Stimulated activated CD4-positive, alpha-beta T cell treated with anti-CD3 and anti-CD28 coated beads, TNF-alpha, amount 100 ng/mL, for 24 hours (primary cell): ENCODE measurements around the gene COL23A1.

ENCODE experiments used
- DNase-seq, 3 experiments: peaks; one replicate each; pipeline ENCODE4 v3.0.0-alpha.2; 2020; ENCODE audit warnings: low read depth in 3 of 3

The COL23A1 gene

DNA sequence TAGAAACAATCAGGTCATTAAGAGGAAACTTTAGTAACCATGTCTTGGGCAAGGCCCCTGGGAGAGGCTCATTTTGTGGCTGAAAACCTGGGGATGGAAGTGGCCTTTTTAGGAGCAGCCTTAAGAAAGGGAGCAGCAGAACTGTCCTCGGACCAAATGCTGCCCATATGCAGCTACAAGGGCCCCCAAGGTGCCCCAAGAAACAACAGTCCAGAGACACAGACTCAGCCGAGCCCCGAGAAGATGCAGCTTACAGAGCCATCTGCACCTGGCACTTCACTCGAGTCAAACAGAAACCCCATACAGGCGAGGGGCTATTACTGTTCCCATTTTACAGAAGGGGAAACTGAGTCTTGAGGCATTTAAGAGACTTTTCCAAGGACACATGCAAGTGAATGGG is 58.0 kb downstream of the COL23A1 start:
- DNase-seq: no peak

DNA sequence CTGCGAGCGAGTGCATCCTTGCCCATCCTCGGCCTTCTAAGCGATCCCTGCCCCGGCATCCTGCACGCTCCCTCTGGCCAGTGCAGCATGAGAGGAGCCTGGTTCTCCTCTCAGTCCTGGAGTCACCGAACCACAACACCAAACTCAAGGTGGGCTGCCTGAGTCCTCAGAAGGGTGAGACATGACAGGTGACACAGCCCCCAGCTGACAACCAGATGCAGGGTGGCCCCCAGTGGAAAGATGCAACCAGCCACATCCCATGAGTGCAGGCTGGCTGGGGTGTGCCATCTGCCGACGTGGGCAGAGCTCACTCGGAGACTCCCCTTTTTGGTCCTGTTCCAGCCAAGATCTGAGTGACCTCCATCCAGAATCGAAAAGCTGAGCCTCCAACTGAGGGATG is 58.4 kb downstream of the COL23A1 start:
- DNase-seq: no peak

DNA sequence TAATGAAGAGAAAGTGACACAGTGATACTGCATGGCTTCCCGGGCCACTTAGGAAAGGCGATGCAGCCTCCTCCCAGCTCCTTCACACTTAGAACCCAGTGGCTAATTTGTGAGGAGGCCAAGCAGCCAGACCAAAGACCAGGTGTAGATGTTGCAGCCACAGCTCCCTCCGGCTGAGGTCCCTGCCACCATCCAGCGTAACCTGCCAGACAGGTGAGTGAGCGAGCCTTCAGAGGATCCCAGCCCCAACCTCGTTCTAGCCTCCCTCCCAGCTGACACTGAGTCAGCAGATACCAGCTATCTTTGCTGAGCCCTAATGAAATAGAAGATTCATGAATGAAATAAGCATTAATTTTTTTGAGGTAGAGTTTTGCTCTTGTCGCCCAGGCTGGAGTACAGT is 59.7 kb downstream of the COL23A1 start:
- DNase-seq: no peak

DNA sequence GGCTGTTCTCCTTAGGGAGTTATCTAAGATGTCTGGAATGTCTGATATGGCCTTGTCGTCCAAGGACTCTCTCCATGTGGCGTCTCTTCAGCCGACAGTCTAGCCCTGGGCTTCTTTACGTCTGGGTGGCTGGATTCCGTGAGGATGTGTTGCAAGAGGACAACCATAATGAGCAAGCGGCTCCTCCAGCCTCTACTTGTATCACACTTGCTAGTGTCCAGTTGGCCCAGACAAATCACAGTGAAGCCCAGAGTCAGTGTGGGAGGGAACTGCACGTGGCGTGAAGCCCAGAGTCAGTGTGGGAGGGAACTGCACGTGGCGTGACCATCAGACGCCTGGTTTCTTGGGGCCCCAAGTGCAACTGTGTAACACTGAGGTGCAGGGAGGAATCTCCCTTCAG is 61.1 kb downstream of the COL23A1 start:
- DNase-seq: no peak

DNA sequence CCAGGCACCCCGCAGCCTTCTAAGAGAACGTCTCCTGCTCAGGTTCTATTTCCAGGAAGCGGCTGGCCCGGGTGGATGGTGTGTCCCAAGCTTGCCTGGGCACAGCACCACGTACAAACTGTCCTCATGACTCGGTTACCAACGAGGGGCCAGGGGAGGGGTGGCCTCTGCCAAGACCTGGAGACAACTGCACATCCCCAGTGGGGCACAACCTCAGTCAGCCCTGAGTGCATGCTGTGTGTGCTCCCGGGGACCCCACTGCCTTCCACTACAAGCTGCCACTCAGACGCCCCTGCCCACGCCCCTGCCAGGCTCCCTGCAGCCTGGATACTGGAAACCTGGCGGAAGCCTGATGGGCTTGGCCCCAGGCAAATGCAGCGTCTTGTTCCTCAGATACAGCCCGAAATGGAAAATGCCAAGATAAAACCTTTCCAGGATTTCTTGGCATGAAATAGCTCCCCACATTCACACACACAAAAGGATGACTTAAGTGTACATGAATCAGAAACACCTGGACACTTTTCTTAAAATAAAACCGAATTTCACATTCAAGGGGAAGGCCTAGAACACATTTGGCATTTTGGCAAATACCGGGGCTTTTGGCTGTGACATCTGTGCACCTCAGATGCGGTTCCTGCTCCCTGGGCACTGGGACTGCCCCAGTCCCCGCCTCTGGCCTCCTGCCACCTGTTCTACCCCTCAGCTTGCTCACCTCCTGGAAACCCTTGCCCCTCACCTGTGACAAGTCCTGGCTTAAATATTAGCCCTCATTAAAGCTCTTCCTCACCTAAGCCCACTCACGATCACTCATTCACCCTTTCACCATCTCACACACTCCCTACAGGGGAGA is 62.5 kb downstream of the COL23A1 start:
- DNase-seq: no peak

DNA sequence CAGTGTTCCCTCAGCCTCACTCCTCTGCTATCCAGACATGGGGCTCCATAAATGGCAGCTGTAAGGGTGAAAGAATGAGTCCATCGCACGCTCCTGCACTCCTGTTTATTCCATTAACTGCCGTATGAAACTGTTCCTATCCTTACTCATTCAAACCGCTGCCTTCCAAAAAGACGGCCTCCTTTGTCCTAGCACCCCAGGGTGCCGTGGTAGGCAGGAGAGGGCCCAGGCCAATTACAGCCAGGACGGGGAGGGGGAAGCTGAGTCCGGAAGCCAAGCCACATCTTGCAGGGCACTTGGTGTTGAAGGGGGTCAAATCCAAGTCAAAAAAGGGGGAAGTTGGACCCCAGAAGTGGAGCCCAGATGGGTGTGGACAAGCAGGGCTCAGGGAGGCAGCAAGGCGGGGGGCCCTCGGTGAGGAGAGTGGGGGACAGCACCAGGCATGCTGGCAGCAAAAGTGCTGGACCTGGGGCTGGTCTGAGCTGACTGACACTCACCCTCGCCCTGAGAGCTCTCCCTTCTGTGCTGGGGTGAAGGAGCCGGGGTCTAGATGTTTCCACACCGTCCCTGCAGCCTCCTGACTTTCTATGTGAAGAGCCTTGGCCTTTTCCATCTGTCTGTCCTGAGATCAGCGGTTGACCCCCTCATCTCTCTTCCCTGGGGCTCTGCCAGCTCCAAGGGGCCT is 63.3 kb downstream of the COL23A1 start:
- no peak for DNase-seq

DNA sequence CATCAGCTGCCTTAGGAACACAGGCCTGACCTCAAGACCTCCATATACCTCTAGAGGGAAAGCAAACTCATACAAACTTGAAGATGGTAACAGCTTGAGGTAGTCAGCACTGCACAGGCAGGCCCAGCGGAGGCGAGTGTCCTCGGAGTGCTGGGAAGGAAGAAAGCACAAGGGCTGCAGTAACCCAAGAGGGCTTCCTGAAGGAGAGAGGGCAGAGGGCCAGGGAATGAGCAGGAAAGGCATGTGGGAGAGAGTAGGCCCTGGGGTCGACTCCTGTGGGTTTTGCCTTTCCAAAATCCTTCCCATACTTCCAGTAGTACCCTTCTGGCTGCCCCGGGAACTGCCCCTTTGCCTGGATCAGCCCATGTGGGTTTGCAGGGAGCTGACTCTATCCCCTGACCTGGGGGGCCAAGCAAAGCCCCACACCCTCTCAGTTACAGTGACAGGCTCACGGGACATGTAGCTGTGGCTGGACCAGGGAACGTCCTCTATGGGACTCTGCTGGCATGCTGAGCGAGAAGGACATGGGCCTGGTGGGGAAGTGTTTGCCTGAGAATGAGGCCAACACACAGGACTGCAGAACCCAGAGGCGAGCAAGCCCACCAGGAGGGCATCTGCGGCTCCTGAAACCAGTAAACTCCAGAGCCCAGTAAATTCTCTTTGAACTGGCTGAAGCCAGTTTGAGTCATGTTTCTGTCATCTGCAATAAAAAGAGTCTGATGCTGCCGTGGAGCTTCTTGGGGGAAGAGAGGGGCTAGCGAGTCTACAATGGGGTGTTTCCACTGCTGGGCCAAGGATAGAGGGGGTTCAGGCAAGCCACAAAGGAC is 64.1 kb downstream of the COL23A1 start:
- DNase-seq: no peak

DNA sequence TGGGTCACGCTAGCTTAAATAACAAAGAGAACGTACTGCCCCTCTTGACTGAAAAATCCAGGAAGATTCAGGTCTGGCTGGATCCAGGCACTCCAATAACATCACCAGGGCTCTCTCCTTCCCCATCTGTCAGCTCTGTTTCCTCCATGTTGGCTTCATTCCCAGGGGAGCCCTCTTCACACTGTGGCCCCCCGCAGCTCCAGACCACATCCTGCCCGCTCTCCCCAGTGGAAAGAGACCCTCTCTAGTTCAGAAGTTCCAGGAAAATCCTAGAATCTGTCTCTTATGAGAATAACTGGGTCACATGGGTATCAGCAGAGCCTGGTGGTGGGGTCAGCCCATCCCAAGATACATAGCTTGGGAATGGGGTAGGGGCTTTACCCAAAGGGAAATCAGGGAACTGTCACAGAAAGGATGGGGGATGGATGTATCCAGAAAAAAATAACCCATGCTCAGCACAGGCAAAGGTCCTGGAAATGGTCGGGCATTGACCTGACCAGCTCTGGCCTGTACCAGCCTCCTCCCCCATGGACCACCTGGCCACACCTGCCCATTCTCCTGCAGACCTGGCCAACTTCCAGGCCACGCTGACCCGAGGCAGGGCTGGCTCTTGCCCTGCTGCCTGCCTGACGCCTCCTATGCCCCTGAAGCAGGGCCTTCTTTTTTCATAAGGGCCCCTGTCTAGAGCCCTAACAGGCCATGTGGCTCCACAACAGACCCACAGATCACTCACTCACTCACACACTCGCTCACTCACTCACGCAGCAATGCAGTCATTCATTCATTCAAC is 65.9 kb downstream of the COL23A1 start:
- no peak for DNase-seq

DNA sequence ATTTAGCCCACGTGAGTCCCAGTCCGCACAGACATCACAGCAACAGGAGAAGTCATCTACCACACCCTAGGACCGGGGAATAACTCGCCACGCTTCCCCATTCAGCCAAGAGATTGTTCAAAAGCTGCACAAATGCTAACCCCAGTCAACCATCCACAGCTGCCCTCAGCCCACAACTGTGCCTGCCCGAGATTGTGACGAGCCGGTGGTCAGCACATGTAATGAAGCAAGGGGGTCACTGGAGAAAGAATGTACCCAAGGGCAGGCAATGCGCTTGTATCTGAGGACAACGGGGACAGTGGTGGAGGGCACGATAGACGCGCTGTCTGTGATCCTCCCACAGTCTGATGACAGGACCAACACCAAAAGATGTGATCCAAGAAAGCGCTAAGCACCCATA is 67.8 kb downstream of the COL23A1 start:
- no peak for DNase-seq

DNA sequence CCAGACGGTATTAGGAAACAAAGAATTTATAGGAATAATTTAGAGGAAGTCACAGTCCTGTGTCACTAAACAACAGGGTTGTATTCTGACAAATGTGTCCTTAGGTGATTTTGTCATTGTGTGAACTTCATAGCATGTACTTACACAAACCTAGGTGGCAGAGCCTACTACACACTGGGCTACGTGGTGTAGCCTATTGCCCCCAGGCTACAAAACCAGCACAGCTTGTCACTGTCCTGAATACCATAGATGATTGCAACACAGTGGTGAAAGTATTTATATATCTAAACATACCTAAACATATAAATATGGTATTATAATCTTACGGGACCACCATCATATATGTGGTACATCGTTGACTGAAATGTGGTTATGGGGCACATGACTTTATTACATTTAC is 69.3 kb downstream of the COL23A1 start:
- no peak for DNase-seq

DNA sequence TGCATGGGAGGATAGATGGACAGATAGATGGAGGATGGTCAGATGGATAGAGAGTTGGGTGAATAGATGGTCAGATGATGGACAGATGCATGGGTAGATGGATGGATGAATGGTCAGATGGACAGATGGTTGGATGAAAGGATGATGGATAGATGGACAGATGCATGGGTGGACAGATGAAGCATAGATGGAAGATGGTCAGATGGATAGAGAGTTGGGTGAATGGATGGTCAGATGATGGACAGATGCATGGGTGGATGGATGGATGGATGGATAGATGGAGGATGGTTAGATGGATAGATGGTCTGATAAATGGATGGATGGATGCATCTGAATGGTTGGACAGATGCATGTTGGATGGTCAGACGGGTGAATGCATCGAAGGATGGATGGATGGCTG is 70.4 kb downstream of the COL23A1 start:
- DNase-seq: no peak

DNA sequence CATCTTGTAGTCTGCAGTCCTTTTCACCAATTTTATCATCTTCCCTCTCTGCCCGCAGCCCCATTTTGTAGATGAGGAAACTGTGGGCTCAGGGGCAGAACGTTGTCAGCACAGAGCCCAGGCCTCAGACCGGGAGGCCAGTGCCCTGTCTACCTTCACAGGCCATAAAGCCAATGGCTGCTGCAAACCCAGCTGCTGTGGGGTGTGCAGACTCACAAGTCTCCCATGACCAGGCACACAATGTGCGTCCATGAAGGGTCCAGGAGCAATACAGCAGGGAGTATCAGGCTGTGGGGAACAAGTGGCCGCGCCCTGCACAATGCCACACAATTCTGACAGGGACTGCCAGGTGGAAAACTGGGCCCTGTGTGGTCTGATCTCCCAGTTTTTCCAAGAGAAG is 71.0 kb downstream of the COL23A1 start:
- DNase-seq: no peak

DNA sequence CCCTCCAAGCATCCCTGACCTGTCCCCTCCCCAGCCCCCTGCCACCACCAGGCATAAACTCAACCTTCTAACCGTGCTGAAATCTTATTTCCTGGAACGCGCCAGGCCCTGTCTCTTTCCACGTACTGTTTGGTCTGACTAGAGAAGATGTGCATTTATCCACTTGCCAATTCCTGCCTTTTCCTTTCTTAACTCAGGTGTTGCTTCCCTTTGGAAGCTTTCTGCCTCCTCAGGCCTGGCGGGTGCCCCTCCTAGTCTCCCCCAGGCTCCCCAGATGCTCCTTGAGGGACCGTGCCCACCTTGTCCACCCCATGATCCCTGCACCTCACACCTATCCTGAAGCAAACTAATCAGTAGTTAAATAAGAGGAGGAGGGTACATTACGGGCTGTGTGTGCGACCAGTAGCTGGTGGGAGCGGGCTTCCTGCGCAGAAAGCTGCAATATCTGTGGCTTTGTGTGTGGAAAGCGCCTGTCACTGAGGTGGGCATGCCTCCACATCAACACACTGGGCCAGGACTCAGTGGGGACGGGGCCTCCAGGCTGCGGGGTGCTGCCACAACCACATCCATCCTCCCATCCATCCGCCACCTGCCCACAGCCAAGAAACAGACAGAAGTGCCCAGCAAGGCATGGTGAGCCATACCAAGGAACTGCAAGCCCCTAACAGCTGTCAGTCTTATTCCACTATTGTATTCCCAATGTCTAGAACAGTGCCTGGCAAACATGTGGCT is 73.5 kb downstream of the COL23A1 start:
- DNase-seq: no peak

DNA sequence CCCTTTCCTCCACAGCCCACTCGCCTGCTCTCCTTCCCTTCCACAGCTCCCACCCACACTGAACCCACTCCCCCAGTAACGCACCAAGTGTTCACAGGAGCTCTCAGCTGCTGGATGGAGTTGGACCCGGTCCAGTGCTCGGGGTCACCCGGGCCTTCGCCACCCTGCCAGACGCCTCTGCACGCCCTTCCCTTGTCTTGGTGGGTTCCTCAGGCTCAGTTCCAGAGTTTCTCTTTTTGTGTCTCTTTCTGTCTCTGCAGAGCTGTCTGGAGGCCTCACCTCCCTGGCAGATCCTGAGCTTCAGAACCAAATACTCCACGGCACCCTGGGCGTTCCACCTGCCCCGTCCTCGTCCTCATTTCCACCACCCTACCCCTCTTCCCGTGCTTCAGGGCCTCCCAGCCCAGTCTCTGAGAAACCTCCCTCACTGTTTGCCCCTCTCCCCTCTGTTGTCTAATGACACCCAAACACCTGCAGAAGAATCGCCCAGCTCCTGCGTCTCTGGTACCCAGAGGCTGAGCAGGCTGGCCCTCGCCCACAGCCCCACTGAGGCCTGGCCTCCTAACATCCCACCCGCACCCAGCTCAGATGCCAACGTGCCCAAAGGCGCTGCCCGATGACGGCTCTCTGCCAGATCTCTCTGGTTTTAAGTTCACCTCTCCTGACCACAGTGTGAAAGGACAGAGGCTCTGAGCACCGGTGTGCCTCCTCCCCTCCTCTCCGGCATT is 74.3 kb downstream of the COL23A1 start:
- no peak for DNase-seq

DNA sequence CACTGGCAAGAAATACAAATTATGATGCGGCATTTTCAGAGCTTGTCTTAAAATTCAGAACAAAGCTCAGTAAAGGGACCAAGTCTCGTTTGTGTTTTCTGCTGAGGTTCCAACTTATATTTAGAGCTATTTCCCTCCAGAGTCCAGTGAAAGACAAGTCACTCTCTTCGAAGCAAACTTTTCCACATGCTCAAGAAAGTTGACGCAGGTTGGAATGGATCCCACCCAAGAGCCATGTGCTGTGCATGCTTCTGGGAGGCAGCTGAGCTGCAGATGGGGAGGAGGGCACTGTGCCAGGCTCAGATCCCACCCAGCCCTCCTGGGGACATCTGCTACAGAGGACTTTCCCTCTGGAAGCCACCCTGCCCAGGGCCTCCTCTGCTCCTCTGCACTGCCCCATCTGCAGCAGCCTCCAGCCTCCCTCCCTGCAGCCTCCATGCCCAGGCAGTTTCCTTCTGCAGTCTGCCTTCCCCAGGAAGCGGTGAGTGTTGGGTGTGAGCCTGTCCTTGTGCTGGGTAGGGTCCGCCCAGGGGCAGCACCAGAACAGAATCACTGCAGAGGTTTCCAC is 75.3 kb downstream of the COL23A1 start:
- DNase-seq: no peak

DNA sequence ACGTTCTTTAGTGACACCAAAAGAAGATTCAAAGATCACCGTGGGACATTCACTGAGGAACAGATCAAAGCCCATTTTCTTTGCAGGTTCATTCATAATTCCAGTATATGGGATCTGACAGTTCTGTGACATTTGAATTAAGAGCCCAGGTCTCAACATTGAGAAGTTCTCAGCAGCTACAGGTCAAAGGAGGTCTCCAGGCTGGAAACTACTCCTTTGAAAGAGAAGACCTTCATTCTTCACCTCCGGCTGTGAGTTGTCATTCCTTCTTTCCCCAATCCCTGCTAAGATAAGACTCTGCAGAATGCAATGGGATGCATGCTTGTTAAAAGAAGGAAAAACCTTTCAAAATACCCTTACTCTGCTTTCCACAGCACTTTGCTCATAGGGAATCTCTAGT is 79.0 kb downstream of the COL23A1 start:
- DNase-seq: no peak

DNA sequence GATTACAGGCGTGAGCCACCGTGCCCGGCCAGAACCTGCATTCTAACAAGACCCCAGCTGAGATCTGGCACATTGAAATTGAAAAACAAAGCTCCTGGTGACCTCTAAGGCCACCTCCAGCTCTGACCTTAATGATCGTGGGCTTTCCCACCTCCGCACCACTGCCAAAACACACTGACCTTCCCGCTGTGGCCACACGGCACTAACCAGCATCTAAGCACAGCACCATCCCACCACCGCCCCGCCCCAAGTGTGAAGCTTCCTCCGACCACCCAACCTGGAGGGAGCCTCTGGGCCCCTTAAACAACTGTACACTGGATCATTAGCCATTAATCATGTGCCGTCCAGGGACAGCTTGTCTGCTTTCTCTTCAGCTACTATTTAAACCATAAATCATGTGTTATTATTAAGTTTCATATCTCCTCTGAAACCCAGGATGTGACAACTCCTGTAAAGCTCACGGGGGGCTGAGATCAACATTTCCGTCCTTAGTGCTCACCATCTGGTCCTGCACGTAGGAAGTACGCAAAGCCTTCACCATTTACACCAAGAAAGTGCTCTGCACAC is 80.6 kb downstream of the COL23A1 start:
- no peak for DNase-seq

DNA sequence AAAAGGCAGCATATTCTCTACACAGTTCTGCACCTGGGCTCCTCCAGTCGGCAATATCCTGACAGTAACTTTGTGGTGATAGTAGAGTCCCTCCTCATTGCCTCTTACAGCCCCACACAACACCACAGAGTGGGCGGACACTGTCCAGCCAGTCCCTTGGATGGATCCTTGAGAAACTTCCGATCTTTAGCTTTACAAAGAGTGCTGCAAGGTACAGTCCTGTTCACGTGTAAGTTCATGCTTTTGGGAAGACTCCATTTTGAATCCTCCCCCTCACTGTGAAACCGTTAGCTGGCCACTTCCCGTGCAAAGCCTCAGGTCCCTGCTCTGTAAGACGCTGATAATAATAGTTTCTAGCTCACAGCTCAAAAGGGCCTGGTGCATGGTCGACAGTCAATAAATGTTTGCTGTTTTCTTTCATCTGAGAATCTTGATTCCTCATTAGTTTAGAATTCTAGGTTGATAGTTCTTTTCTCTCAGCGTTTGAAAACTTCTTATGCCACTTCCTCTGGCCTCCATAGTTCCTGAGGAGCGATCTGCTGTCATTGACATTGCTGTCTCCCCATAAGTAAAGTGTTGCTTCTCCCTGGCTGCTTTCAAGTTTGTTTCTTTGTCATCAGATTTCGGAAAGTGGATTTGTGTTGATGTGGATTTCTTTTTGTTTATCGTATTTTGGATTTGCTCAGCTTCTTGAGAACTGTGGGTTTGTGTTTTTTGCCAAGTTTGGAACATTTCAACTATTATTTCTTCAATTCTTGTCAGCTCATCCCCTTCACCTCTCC is 82.9 kb downstream of the COL23A1 start:
- DNase-seq: no peak
